Nucleus accumbens (tissue), 56 donors: Measurements from ENCODE around the gene SIM2.

Experiments used
- DNase-seq, 56 donors: peaks; one replicate each; lab custom pipeline; 2025; lab: John Stamatoyannopoulos, UW

SIM2 gene

DNA sequence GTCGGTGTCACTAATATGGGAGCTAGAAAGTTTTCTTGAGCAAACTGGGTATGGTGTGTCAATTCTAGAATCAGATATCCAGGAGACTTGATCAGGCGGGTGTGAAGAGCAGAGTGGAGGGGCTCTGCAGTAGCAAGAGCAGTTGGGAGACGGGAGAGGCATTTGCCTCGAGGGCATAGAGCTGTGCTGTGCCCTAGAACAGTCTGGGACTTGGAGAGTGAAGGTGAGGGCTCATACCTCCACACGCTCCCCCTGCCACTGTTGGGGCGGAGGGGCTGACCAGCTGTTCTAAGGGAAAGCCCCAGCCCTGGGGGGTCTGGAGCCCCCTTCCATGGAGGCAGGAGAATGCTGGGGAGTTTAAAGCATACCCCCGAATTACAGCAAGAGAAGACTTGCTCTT is 33.8 kb downstream of the SIM2 start:
- DNase-seq = no peak

DNA sequence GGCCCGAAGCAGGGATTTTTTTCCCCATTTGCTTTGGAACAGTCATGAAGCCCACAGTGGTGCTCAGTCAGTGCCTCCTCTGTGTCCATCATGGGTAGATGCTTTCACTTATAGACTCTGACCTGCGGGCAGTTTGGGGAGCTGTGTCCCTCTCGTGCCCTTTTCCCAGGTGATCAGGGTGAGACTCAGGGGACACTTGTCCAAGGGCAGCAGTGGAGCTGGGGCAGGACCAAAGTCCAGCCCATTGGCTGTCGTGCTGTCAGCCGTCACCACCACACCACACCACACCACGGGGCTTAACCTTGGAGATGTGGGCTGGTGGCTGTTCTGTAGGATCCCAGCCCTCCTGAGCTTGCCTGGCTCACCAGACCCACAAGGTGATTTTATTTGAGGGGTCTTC is 34.9 kb downstream of the SIM2 start:
- no peak for DNase-seq

DNA sequence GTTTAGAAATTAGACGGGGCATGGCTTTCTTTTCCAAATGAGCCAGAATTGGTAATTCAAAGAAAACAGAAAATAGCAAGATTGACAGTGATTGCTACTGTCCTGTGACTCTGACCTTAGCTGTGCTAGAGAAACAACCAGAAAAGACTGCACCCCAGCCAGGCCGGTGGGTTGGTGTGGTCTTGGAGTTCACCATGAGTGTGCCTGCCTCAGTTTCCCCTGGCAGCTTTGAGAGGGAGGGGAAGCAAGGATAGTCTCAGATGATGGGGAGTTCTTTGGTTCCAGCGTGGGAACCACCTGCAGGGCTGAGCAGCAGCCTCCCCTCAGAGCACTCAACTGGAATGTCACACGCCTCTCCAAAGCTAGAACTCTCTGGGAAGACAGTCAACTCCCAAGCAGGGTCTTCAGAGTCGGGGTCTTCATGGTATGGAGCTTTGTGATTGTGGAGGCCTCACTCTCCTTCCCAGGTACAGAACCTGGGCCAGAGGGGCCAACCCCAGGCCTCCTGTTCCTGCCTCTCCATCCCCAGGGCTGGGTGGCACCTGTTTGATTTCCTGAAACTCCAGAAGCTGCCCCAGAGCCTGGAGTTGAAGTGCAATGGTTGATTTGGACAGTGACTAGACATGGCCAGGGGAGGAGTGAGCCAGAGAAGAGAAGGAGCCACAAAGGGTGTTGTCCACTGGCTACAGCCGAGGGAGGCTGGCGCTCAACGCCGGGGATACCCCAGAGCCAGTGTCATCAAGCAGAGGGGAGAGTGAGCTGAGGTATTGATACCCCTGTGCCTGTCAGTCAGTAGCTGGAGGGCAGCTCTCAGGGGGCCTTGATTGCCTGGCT is 35.7 kb downstream of the SIM2 start:
- no peak for DNase-seq

DNA sequence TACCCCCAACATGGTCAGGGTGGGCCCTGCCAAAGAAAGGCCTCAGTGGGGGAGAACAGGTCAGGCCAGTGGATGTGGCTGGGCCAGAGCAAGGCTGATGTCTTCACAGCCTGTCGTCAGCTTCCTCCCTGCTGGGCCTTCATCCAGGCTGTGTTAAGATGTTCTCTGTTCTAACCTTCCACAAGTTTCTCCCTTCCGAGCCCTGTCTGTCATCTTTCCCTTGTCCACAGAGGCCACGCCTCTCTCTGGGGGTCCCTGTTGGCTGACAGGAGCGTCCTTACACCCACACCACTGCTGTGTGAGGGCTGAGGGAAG is 36.2 kb downstream of the SIM2 start:
- no peak for DNase-seq

DNA sequence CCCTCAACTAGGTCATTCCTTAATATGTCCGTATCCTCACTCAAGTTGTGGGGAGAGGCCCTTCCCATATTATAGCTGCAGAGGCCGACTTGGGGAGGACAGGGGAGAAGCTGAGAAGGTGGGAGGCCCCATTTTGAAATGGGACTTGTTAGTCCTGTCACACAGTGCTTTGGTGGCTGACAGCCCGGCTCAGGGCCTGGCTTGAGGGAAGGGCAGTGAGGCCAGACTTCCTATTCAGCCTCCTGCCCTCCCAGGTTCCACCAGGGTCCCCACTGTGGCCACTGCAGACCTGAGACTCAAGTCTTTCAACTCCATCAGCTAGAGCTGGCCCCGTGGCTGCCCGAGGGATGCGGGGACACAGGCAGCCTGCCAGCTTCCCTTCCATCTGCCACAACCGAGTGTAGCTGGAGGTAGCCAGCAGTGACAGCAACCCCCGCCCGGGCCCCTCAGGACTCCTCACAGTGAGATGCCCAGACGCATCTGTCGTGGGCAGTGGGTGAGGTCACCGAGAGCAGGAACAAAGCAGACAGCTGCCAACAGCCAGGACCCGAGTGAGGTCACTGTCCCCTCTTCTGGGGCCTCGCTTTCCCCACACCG is 36.9 kb downstream of the SIM2 start:
- DNase-seq = peak in 1 of 56 donors; percentile 12

DNA sequence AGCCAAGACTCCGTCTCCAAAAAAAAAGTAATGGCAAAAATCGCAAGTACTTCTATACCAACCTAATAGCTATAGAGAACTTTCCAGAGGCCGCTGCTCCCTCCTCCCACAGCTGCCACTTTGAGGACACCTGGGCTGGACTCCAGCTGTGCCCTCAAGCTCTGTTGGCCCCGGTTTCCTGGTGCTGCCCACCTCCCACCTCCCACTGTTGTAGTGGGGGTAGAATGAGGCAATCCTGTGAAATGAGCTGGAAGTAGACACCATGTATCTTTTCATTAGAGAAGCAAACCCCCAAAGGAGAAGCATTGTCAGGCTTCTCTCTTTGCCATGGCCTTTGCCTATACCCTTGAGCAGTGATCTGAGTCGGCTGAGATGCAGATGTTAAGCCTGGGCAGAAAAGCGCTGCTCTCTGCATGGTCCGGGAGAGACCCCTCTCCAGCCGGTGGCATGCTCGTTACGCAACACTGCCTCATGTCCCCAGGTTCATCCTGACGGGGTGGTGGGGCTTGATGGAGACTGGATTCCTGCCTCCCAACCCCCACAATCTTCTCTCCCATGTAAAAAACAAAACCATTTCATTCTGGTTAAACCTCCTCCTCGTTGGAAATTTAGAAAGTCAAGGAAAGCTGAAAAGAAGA is 39.7 kb downstream of the SIM2 start:
- no peak for DNase-seq

DNA sequence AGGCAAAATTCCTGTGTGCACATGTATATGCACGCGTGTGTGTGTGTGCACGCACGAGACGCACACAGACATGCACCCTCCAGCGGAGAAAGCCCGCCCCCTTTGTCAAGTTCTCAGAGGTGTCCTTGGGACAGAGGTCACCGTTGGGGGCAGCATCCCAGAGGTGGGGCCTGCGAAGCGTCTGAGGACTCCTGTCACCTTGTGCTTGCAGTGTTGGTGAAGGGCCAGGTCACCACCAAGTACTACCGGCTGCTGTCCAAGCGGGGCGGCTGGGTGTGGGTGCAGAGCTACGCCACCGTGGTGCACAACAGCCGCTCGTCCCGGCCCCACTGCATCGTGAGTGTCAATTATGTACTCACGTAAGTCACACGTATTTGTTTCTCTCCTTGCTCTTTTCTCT is 42.6 kb downstream of the SIM2 start:
- no peak for DNase-seq

DNA sequence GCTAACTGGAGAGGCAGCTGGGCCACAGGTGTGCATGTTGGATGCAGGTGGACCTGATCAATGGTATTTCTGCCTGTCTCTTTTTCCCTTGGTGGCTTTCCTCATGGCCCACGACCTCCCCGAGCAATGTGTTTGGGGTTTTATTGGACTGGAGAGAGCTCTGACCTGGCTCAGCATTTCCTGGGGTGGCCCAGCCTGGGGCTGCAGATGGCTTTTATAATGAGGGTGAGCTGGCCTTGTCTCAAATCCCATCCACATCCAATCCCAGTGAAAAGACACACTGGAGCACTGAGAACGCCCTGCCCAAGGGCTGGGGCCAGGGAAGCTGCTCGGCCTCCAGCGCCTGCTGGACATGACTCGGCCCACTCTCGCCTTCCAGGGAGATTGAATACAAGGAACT is 44.1 kb downstream of the SIM2 start:
- no peak for DNase-seq

DNA sequence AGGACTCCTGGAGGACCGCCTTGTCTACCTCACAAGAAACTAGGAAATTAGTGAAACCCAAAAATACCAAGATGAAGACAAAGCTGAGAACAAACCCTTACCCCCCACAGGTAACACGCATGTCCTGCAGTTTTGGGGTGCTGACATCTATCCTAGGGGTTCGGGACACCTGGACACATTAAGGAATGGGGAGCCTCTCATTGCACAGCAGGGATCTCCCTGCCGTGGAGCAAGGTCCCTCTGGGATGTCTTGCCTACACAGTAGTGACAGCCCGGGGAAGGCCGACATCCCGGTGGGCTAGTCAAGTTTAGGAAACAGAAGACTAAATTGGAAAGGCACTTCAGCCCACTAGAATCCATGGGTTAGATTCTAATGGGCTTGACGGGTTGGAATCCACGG is 44.5 kb downstream of the SIM2 start:
- no peak for DNase-seq

DNA sequence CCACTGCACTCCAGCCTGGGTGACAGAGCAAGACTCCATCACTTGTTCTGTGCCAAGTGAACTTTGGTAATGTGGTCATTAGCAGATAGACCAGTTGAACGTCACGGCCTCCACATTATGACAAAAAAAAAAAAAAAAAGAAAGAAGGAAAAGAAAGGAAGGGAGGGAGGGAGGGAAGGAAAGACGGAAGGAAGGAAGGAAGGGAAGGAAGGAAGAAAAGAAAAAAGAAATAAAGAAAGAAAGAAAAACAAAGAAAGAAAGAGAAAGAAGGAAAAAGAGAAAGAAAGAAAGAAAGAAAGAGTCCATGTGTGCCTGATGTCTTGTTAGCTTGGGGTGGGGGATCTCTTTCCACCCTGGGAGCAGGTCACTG is 45.3 kb downstream of the SIM2 start:
- no peak for DNase-seq

DNA sequence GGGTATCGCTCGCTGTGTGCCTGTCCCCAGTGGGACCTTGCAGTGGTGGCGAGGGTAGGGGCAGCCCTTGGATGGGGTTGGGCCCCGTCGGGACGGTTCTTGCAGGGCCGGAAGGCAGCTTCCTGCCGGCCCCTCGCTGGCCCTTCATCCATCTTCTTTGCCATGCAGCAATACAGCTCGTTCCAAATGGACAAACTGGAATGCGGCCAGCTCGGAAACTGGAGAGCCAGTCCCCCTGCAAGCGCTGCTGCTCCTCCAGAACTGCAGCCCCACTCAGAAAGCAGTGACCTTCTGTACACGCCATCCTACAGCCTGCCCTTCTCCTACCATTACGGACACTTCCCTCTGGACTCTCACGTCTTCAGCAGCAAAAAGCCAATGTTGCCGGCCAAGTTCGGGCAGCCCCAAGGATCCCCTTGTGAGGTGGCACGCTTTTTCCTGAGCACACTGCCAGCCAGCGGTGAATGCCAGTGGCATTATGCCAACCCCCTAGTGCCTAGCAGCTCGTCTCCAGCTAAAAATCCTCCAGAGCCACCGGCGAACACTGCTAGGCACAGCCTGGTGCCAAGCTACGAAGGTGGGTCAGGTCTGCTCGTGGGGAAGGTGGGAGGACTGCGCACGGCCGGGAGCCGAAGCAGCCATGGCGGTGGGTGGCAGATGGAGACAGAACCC is 45.8 kb downstream of the SIM2 start:
- peak in 12 of 56 donors; percentile 9 to 67 (median 32) for DNase-seq

DNA sequence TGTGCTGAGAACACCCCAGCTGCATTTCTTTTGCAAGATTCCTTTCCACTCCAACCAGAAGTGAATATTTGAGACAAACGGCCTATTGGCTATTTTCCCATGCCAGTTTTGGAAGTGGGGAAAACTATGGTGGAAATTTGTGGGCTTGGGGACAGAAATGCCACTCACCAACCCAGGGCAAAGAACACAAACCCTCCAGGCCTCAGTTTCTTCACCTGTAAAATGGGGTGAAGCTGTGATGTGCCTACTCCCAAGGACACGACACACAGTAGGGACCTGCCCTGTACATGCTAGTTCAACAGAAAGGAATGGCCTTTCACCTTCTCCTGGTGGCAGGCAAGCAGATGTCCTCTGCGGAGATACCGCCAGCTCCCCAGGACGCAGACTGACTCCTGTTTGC is 46.5 kb downstream of the SIM2 start:
- DNase-seq = no peak

DNA sequence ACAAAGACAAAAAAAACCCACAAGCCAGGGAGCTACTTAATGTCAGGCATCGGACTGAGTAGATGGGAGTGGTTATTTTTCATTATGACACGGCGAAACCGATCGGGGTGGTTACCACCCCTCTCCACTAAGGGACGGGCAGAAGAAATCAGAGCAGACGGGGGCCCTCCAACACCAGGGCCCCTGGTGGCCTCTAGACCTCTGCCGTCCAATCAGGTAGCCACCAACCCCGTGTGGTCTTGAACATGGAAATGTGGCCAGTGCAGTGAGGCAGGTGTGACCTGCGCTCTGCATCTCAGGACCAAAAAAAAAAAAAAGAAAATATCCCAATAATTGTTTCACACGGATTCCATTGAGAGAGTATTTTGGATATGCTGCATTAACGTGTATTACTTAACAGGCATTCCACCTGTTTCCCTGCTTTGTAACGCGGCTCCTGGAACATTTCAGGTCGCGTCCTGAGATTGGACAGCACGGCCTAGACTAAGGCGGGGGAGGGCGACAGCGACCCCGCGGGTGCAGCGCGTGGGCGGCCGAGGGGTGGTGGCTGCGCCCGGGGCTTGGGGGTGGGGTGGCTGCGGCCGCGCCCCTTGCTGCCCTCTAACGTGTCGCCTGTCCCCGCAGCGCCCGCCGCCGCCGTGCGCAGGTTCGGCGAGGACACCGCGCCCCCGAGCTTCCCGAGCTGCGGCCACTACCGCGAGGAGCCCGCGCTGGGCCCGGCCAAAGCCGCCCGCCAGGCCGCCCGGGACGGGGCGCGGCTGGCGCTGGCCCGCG is 48.3 kb downstream of the SIM2 start:
- DNase-seq = peak in 6 of 56 donors; percentile 31 to 64 (median 42)

DNA sequence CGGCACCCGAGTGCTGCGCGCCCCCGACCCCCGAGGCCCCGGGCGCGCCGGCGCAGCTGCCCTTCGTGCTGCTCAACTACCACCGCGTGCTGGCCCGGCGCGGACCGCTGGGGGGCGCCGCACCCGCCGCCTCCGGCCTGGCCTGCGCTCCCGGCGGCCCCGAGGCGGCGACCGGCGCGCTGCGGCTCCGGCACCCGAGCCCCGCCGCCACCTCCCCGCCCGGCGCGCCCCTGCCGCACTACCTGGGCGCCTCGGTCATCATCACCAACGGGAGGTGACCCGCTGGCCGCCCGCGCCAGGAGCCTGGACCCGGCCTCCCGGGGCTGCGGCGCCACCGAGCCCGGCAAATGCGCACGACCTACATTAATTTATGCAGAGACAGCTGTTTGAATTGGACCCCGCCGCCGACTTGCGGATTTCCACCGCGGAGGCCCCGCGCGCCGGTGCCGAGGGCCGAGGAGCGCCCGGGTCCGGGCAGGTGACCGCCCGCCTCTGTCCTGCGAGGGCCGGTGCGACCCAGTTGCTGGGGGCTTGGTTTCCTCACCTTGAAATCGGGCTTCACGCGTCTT is 49.0 kb downstream of the SIM2 start:
- DNase-seq = peak in 43 of 56 donors; percentile 14 to 77 (median 39)

DNA sequence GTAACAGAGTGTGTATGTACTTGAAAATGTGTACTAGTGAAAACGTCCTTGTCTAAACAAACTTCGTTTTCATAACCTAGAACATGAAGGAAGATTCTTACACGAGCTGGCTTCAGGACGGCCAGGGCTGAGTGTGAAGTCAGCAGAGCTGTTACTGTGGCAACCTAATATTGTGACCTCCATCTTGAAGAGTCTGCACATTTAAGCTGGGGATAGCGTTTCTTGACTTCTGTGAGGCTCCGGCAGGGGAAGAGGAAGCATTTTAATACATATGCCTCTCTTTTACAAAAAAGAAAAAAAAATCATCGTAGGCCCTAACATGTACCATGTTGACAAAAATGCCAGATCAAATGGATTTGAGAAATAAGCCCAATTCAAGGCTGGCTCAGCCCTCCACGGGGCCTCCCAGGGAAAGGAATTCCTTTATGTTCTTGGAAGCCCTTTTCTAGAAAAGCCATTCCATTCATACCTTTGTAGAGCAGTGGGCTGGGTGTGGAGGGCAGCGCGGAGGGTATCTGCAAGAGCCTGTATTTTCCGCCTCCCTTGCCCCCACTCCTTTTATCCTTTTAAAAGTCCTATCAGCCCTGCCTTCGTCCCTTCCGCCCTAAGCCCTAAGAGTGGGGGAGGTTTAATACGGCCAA is 51.1 kb downstream of the SIM2 start:
- no peak for DNase-seq

DNA sequence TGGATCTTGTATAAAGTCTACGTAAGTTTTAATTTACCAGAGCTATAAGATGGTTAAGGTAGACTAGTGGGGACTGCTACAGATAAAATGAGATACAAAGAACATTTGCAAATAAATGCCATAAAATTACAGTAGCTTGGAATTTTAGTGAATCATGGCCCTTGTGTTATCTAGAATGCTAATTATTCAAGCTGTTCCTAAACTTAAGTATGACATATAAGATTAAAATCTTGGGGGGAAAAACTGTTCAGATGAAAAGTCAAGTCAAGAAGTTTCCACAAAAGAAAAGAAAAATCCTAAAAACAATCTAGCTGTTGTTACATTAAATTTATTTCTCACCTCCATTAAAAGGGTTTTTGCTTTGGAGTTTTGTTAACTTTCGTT is 51.7 kb downstream of the SIM2 start:
- no peak for DNase-seq

DNA sequence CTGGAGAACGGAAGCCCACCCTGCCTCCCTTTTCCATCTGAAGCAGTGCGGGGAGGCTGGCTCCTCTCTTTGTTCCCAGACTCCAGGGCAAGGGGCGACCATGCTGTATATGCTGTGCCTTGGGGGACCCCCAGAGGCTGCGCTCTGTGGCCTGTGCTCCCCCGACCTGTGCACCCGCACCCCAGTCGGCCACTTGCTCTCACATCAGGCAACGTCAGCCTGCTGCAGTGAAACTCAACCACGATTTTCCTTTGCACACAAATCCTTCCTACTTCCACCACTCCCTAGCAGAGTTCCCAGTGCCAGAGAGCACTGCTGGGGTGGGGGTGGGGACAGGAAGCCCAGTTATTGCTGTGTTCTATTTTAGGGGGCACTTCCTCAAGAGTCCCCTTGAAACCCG is 52.5 kb downstream of the SIM2 start:
- DNase-seq = no peak

DNA sequence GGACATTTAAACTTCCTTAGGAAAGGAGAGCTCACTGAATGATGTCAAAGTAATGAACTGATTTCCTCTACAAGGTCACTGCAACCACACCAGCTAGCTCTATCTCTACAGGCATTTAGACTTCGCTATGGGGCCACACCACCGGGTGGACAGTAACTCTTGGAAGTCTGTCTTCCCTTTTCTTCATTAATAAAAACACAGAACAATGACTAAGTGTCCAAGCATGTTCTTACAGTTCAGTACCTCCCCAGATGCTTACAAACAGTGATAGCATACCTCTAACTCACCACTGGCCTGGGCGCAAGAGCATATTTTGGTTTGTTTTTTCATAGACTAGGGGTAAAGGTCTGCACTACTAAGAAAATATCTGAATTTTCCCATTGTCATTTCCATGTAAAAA is 54.6 kb downstream of the SIM2 start:
- DNase-seq = no peak

DNA sequence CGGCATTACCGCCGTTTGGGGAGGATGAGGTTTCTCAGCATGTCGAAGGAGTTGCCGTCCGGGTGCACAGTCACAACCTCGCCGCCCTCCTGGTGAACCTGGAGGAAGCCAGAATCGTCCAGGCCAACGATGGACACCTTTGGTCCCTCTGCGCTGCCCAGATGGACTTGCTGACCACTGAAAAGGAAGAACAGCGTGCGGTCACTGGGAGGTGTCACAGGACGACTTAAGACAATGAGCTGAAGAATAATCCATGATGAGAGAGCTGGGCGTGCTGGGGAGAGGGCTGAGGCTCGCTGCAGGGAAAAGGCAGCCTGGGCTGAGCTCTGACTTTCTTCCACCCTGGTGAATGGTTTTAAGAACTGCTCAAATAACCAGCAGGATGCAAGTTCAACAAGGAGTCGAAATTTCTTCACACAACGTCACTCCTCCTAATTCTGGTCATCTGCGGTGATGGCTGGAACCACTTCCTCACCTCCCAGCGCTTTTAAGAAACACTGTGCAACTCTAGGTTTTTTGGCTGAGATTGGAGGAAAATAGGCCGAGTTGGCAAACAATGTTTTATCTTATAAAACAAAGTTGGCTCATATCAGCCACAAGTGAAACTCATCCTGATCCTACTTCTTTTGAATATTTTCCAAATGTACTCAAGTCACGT is 55.5 kb downstream of the SIM2 start:
- DNase-seq = no peak
